Measurements from ENCODE around the gene USP5.

DNA sequence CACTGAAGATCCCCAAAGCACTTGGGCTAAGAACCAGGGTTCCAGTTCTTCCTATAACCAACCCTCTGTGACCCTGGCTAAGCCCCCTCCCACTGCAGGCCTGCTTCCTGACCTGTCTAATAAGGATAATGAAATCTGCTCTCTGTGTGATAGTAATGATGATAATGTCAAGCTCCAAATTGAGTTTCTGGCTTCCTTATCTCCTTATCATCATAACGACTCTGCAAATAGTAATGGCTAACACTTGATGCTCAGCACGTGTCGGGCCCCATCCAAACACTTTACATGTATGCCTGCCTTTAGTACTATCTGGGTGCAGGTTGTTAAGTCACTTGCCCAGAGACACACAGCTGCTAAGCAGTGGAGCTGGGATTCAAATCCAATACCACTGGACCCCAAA, 35.4 kb upstream of the USP5 start:
- TF ChIP-seq CTCF (IDR thresholded peaks at IDR 0.05) (no peak), POLR2A (IDR thresholded peaks at IDR 0.05) (no peak)

Measured in lower leg skin (tissue), 3 donors.